Mesenchymal stem cell (in vitro differentiated cells and primary cell): ENCODE measurements around the gene UBE2J1.

Experiments
- DNase-seq: peaks from one replicate; pipeline ENCODE4 v3.0.0-alpha.2; 2013
- H2AFZ ChIP-seq: one replicate; pipeline ENCODE4 v1.6.1; 2013; ENCODE audit warnings: low read depth, mild to moderate bottlenecking, control low read depth, inconsistent platforms, low read length, moderate library complexity
- H2AK5ac ChIP-seq: 2 replicates; pipeline ENCODE4 v1.6.1; 2013; ENCODE audit warnings: low read length, moderate library complexity, mild to moderate bottlenecking, inconsistent platforms; ENCODE audit not compliant: severe bottlenecking
- H2BK120ac ChIP-seq: one replicate; pipeline ENCODE4 v1.6.1; 2013; ENCODE audit warnings: low read depth, mild to moderate bottlenecking, inconsistent platforms, low read length, moderate library complexity
- H2BK12ac ChIP-seq, 2 experiments: one replicate each; pipeline ENCODE4 v1.6.1; 2013; ENCODE audit warnings: inconsistent platforms in 2 of 2, low read length in 2 of 2, mild to moderate bottlenecking in 2 of 2, moderate library complexity in 2 of 2, control low read depth in 1 of 2
- H2BK15ac ChIP-seq: one replicate; pipeline ENCODE4 v1.6.1; 2013; ENCODE audit warnings: mild to moderate bottlenecking, low read depth, inconsistent platforms; ENCODE audit not compliant: poor library complexity, severe bottlenecking
- H2BK5ac ChIP-seq: 2 replicates; pipeline ENCODE4 v1.6.1; 2013; ENCODE audit warnings: low read depth, mild to moderate bottlenecking, low read length, control low read depth, inconsistent platforms; ENCODE audit not compliant: poor library complexity, severe bottlenecking
- H3K14ac ChIP-seq, 2 experiments: one replicate each; pipeline ENCODE4 v1.6.1; 2013; ENCODE audit warnings: inconsistent platforms in 2 of 2, low read length in 2 of 2, control low read depth in 1 of 2, mild to moderate bottlenecking in 1 of 2, moderate library complexity in 1 of 2
- H3K18ac ChIP-seq, 2 experiments: one replicate each; pipeline ENCODE4 v1.6.1; 2013; ENCODE audit warnings: inconsistent platforms in 2 of 2, low read length in 2 of 2, control low read depth in 1 of 2, low read depth in 1 of 2, mild to moderate bottlenecking in 1 of 2
- H3K23ac ChIP-seq, 2 experiments: one replicate each; pipeline ENCODE4 v1.6.1; 2013; ENCODE audit warnings: inconsistent platforms in 2 of 2, low read length in 2 of 2, mild to moderate bottlenecking in 2 of 2, moderate library complexity in 2 of 2, control low read depth in 1 of 2
- H3K27ac ChIP-seq: 2 replicates; pipeline ENCODE4 v1.5.1; 2013; ENCODE audit warnings: mild to moderate bottlenecking, moderate library complexity, low read length, control low read depth, inconsistent platforms; ENCODE audit not compliant: poor library complexity, severe bottlenecking
- H3K27me3 ChIP-seq, 2 experiments: 2 replicates each; pipeline versions ENCODE4 v1.6.1 to v1.7.0; 2013; ENCODE audit warnings: low read length in 2 of 2, mild to moderate bottlenecking in 2 of 2, moderate library complexity in 2 of 2, control low read depth in 1 of 2, inconsistent platforms in 1 of 2; ENCODE audit not compliant: control insufficient read depth in 1 of 2, insufficient read depth in 1 of 2
- H3K36me3 ChIP-seq, 2 experiments: 2 replicates each; pipeline versions ENCODE4 v1.6.1 to v1.7.0; 2013; ENCODE audit warnings: low read length in 2 of 2, control low read depth in 1 of 2, inconsistent platforms in 1 of 2, low read depth in 1 of 2, mild to moderate bottlenecking in 1 of 2; ENCODE audit not compliant: insufficient read depth in 2 of 2, control insufficient read depth in 1 of 2
- H3K4ac ChIP-seq, 2 experiments: one replicate each; pipeline ENCODE4 v1.6.1; 2013; ENCODE audit warnings: inconsistent platforms in 2 of 2, low read length in 2 of 2, mild to moderate bottlenecking in 2 of 2, moderate library complexity in 2 of 2, control low read depth in 1 of 2, low read depth in 1 of 2
- H3K4me1 ChIP-seq: 2 replicates; pipeline ENCODE4 v1.6.1; 2013; ENCODE audit warnings: low read depth, low read length, control low read depth; ENCODE audit not compliant: control insufficient read depth, insufficient read depth
- H3K4me2 ChIP-seq: 2 replicates; pipeline ENCODE4 v1.6.1; 2013; ENCODE audit warnings: low read length, mild to moderate bottlenecking, inconsistent platforms; ENCODE audit not compliant: poor library complexity, severe bottlenecking
- H3K4me3 ChIP-seq, 2 experiments: 2 replicates each; pipeline versions ENCODE4 v1.5.1 to v1.7.0; 2013; ENCODE audit warnings: low read length in 2 of 2, mild to moderate bottlenecking in 2 of 2, control low read depth in 1 of 2, low read depth in 1 of 2; ENCODE audit not compliant: insufficient read depth in 1 of 2
- H3K79me1 ChIP-seq: replicated peaks from 2 replicates; pipeline ENCODE4 v1.6.1; 2013; ENCODE audit warnings: mild to moderate bottlenecking, control low read depth, low read length, inconsistent platforms; ENCODE audit not compliant: poor library complexity, severe bottlenecking
- H3K9ac ChIP-seq: 2 replicates; pipeline ENCODE4 v1.7.0; 2013; ENCODE audit warnings: mild to moderate bottlenecking, low read length, moderate library complexity
- H3K9me3 ChIP-seq: 2 replicates; pipeline ENCODE4 v1.7.0; 2013; ENCODE audit warnings: mild to moderate bottlenecking, low read length; ENCODE audit not compliant: control insufficient read depth
- H4K8ac ChIP-seq: one replicate; pipeline ENCODE4 v1.6.1; 2013; ENCODE audit warnings: inconsistent platforms, mild to moderate bottlenecking, low read length, moderate library complexity
- H4K91ac ChIP-seq: one replicate; pipeline ENCODE4 v1.6.1; 2013; ENCODE audit warnings: mild to moderate bottlenecking, low read length, inconsistent platforms
- WGBS: methylation state at CpG from one replicate; pipeline ENCODE4 v1.1.7; 2013; ENCODE audit warnings: mixed read lengths; 5-methylcytosine and 5-hydroxymethylcytosine counted together

Gene UBE2J1

GRCh38 chr6:89381031-89381430 lies 28.5 kb upstream of the UBE2J1 start:
- Histone ChIP-seq H3K4ac (no peak overlapping the region), H2BK120ac (no peak overlapping the region), H2BK5ac (no peak overlapping the region), H3K18ac (no peak overlapping the region), H2BK12ac (no peak overlapping the region), H3K36me3 (no peaks in the 10 kb centered on the region), H3K14ac (no peak overlapping the region), H3K4me2 (no peak overlapping the region), H2BK15ac (no peak overlapping the region), H3K27me3 (no peaks in the 10 kb centered on the region), H4K91ac (no peak overlapping the region), H3K4me3 (no peak overlapping the region), H3K23ac (no peak overlapping the region), H4K8ac (no peak overlapping the region), H3K79me1 (no peaks in the 10 kb centered on the region), H2AFZ (no peak overlapping the region), H3K4me1 (peaks cover 2% of the 10 kb centered on the region), H3K9me3 (no peaks in the 10 kb centered on the region), H3K9ac (no peak overlapping the region), H3K27ac (no peak overlapping the region), H2AK5ac (no peak overlapping the region)
- DNase-seq = no peak
- WGBS = 82% methylated on average over 2 of the region's 2 CpGs

- Histone ChIP-seq H3K4me2 (no peak overlapping the region), H4K91ac (no peak overlapping the region), H3K27me3 (no peaks in the 10 kb centered on the region), H3K4me1 (peaks cover 4% of the 10 kb centered on the region), H2AFZ (no peak overlapping the region), H3K4me3 (no peak overlapping the region), H3K18ac (no peak overlapping the region), H2BK12ac (no peak overlapping the region), H3K9me3 (no peaks in the 10 kb centered on the region), H2BK5ac (no peak overlapping the region), H3K23ac (no peak overlapping the region), H2BK15ac (no peak overlapping the region), H3K9ac (no peak overlapping the region), H2BK120ac (no peak overlapping the region), H3K36me3 (no peaks in the 10 kb centered on the region), H3K27ac (no peak overlapping the region), H2AK5ac (no peak overlapping the region), H4K8ac (no peak overlapping the region), H3K79me1 (no peaks in the 10 kb centered on the region), H3K4ac (no peak overlapping the region), H3K14ac (no peak overlapping the region)
- no peak for DNase-seq
- WGBS = 90% methylated on average over 5 of the region's 5 CpGs
Measured at GRCh38 chr6:89379281-89379680, 26.8 kb upstream of the UBE2J1 start.

- H3K4me1 ChIP-seq = peaks cover 4% of the 10 kb centered on the region
Measured at GRCh38 chr6:89378628-89379027, 26.1 kb upstream of the UBE2J1 start.

GRCh38 chr6:89375427-89376267 lies 23.1 kb upstream of the UBE2J1 start:
- no peaks in the 10 kb centered on the region for H3K36me3 ChIP-seq
- H3K23ac ChIP-seq = no peak overlapping the region
- no peak overlapping the region for H2BK120ac ChIP-seq
- H2BK5ac ChIP-seq = no peak overlapping the region
- no peak overlapping the region for H3K4me2 ChIP-seq
- H3K27ac ChIP-seq = no peak overlapping the region
- H4K91ac ChIP-seq = no peak overlapping the region
- no peaks in the 10 kb centered on the region for H3K9me3 ChIP-seq
- whole genome bisulfite sequencing = 92% methylated on average over 3 of the region's 6 CpGs
- H3K9ac ChIP-seq = no peak overlapping the region
- no peak overlapping the region for H2BK15ac ChIP-seq
- H3K4me1 ChIP-seq = peaks cover 4% of the 10 kb centered on the region
- no peak overlapping the region for H2AFZ ChIP-seq
- no peak overlapping the region for H3K14ac ChIP-seq
- no peak overlapping the region for H3K4me3 ChIP-seq
- DNase-seq = no peak
- H2AK5ac ChIP-seq = no peak overlapping the region
- H3K4ac ChIP-seq = no peak overlapping the region
- no peak overlapping the region for H4K8ac ChIP-seq
- H2BK12ac ChIP-seq = no peak overlapping the region
- H3K18ac ChIP-seq = no peak overlapping the region
- no peaks in the 10 kb centered on the region for H3K27me3 ChIP-seq
- no peaks in the 10 kb centered on the region for H3K79me1 ChIP-seq

More at GRCh38 chr6:89378628-89379027, 26.1 kb upstream of the UBE2J1 start:
- no peak overlapping the region for H2BK15ac ChIP-seq
- H3K27me3 ChIP-seq = no peaks in the 10 kb centered on the region
- H2BK12ac ChIP-seq = no peak overlapping the region
- no peak overlapping the region for H3K14ac ChIP-seq
- H3K79me1 ChIP-seq = no peaks in the 10 kb centered on the region
- no peaks in the 10 kb centered on the region for H3K9me3 ChIP-seq
- WGBS = 90% methylated on average over 1 of the region's 4 CpGs
- H3K4me2 ChIP-seq = no peak overlapping the region
- H3K27ac ChIP-seq = no peak overlapping the region
- no peak overlapping the region for H3K4ac ChIP-seq
- no peak overlapping the region for H2AFZ ChIP-seq
- no peak overlapping the region for H2BK5ac ChIP-seq
- H4K8ac ChIP-seq = no peak overlapping the region
- no peak overlapping the region for H3K23ac ChIP-seq
- H2AK5ac ChIP-seq = no peak overlapping the region
- no peak overlapping the region for H3K4me3 ChIP-seq
- DNase-seq = no peak
- H4K91ac ChIP-seq = no peak overlapping the region
- no peak overlapping the region for H2BK120ac ChIP-seq
- H3K36me3 ChIP-seq = no peaks in the 10 kb centered on the region
- no peak overlapping the region for H3K9ac ChIP-seq
- H3K18ac ChIP-seq = no peak overlapping the region
